ENCODE measurements around the gene MLIP. TPM values are rescaled to one million over a fixed set of nuclear protein-coding genes. Genes with fewer than 3 reads are reported as not detected.

Gene MLIP
- total and polyA plus RNA-seq, 2 experiments from 2014 or later: not detected

DNA sequence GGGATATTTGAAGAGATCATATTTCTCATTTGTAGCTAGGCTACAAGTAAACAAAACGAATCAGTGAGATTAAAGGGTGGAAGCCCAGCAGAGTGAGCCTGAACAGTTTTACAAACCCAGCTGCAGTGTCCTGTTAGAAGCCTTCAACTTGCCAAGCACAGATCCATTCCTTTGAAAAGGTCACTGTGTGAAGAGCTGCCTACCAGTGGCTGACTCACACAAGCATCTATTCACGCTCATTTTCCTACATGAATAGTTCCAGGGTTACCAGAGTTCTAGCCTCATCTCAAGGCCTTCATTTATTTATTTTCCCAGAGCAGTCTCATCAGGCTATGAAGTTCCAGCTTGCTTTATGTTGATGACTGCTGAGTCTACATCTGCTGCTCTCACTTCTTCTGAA lies 25.7 kb upstream of the MLIP start:
- no peaks in the 10 kb centered on the region for H3F3A ChIP-seq (replicated peaks; ENCODE audit: low read depth)
- H3K27me3 Mint-ChIP-seq (ENCODE audit: insufficient read depth, low read depth, poor library complexity): no peaks in the 10 kb centered on the region
- no peak overlapping the region for H3K27ac Mint-ChIP-seq
- H3K27ac ChIP-seq (ENCODE audit: low read depth): no peak overlapping the region
- no peak for TF ChIP-seq ZNF114 (CRISPR knock-in tag; IDR thresholded peaks at IDR 0.05)
- TF ChIP-seq, protein P1, sequence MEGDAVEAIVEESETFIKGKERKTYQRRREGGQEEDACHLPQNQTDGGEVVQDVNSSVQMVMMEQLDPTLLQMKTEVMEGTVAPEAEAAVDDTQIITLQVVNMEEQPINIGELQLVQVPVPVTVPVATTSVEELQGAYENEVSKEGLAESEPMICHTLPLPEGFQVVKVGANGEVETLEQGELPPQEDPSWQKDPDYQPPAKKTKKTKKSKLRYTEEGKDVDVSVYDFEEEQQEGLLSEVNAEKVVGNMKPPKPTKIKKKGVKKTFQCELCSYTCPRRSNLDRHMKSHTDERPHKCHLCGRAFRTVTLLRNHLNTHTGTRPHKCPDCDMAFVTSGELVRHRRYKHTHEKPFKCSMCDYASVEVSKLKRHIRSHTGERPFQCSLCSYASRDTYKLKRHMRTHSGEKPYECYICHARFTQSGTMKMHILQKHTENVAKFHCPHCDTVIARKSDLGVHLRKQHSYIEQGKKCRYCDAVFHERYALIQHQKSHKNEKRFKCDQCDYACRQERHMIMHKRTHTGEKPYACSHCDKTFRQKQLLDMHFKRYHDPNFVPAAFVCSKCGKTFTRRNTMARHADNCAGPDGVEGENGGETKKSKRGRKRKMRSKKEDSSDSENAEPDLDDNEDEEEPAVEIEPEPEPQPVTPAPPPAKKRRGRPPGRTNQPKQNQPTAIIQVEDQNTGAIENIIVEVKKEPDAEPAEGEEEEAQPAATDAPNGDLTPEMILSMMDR (conservative IDR thresholded peaks at IDR 0.05; ENCODE audit: low read depth in 2 of 2): no peak
- no peak for TF ChIP-seq STAT1 (IDR thresholded peaks at IDR 0.05; ENCODE audit: unreplicated experiment)
- no peak for TF ChIP-seq EZH2 (IDR thresholded peaks at IDR 0.05; ENCODE audit: low read depth, unreplicated experiment)
- no peak for TF ChIP-seq POLR2AphosphoS5 (IDR thresholded peaks at IDR 0.05; ENCODE audit: low read depth)
- TF ChIP-seq JUNB (IDR thresholded peaks at IDR 0.05; ENCODE audit: unreplicated experiment): no peak
- no peaks in the 10 kb centered on the region for H3K79me2 ChIP-seq (replicated peaks; ENCODE audit: insufficient read depth)
- ATAC-seq: no peak
- H3K9me3 Mint-ChIP-seq: no peaks in the 10 kb centered on the region
- no peaks in the 10 kb centered on the region for H3K36me3 ChIP-seq (ENCODE audit: insufficient read depth)
- no peak overlapping the region for H2AFZ ChIP-seq
- no peaks in the 10 kb centered on the region for H3K4me1 Mint-ChIP-seq
- H3K4me3 Mint-ChIP-seq: no peak overlapping the region
- H4K20me1 ChIP-seq (replicated peaks; ENCODE audit: insufficient read depth): no peaks in the 10 kb centered on the region
- H3K36me3 Mint-ChIP-seq (ENCODE audit: low read depth): no peaks in the 10 kb centered on the region
- DNase-seq (ENCODE audit: low spot score): no peak
- no peaks in the 10 kb centered on the region for H3K27me3 ChIP-seq (ENCODE audit: insufficient read depth)
- H3K4me2 ChIP-seq: no peak overlapping the region
- no peak overlapping the region for H3K4me3 ChIP-seq
- no peaks in the 10 kb centered on the region for H3K4me1 ChIP-seq (ENCODE audit: insufficient read depth)
- no peaks in the 10 kb centered on the region; the same call in 1 of the 2 replicates for H3K9me2 ChIP-seq (ENCODE audit: insufficient read depth)

DNA sequence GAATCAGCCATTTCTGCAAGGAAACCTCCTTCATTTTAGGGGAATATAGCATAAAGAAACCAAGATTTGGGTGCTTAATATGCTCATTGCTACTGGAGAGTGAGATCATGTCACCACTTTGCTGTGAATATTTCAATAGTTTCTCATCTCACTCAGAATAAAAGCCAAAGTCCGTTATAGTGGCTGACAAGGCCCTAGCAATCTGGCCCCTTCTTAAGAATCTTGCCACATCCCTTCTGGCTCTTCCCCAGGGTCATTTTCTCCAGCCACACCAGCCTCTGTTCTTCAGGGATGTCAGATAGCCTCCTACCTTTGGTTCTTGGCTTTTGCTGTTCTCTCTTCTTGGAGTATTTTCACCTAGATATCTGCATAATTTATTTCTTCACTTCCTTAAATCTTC lies 24.8 kb upstream of the MLIP start:
- Histone ChIP-seq H3K4me3 (no peak overlapping the region), H3K4me2 (no peak overlapping the region), H2AFZ (no peak overlapping the region), H3K27ac (ENCODE audit: low read depth) (no peak overlapping the region), H3K9me2 (ENCODE audit: insufficient read depth) (no peaks in the 10 kb centered on the region; the same call in 1 of the 2 replicates), H4K20me1 (replicated peaks; ENCODE audit: insufficient read depth) (no peaks in the 10 kb centered on the region), H3K4me1 (ENCODE audit: insufficient read depth) (no peaks in the 10 kb centered on the region), H3K27me3 (ENCODE audit: insufficient read depth) (no peaks in the 10 kb centered on the region), H3K36me3 (ENCODE audit: insufficient read depth) (no peaks in the 10 kb centered on the region), H3F3A (replicated peaks; ENCODE audit: low read depth) (no peaks in the 10 kb centered on the region), H3K79me2 (replicated peaks; ENCODE audit: insufficient read depth) (no peaks in the 10 kb centered on the region)
- H3K4me1 Mint-ChIP-seq: no peaks in the 10 kb centered on the region
- no peak overlapping the region for H3K4me3 Mint-ChIP-seq
- no peaks in the 10 kb centered on the region for H3K9me3 Mint-ChIP-seq
- no peak for ATAC-seq
- H3K27ac Mint-ChIP-seq: no peak overlapping the region
- no peaks in the 10 kb centered on the region for H3K36me3 Mint-ChIP-seq (ENCODE audit: low read depth)
- H3K27me3 Mint-ChIP-seq (ENCODE audit: insufficient read depth, low read depth, poor library complexity): no peaks in the 10 kb centered on the region
- no peak for DNase-seq (ENCODE audit: low spot score)
- no peak for TF ChIP-seq STAT1 (IDR thresholded peaks at IDR 0.05; ENCODE audit: unreplicated experiment)
- no peak for TF ChIP-seq EZH2 (IDR thresholded peaks at IDR 0.05; ENCODE audit: low read depth, unreplicated experiment)
- no peak for TF ChIP-seq ZNF331 (CRISPR knock-in tag; IDR thresholded peaks at IDR 0.05; ENCODE audit: low read depth)
- TF ChIP-seq EZH2phosphoT487 (IDR thresholded peaks at IDR 0.05; ENCODE audit: unreplicated experiment): no peak
- no peak for TF ChIP-seq REST (IDR thresholded peaks at IDR 0.05; ENCODE audit: unreplicated experiment)
- TF ChIP-seq NANOG (IDR thresholded peaks at IDR 0.05; ENCODE audit: borderline replicate concordance): no peak
- no peak for TF ChIP-seq ZNF114 (CRISPR knock-in tag; IDR thresholded peaks at IDR 0.05)
- TF ChIP-seq, protein P2, sequence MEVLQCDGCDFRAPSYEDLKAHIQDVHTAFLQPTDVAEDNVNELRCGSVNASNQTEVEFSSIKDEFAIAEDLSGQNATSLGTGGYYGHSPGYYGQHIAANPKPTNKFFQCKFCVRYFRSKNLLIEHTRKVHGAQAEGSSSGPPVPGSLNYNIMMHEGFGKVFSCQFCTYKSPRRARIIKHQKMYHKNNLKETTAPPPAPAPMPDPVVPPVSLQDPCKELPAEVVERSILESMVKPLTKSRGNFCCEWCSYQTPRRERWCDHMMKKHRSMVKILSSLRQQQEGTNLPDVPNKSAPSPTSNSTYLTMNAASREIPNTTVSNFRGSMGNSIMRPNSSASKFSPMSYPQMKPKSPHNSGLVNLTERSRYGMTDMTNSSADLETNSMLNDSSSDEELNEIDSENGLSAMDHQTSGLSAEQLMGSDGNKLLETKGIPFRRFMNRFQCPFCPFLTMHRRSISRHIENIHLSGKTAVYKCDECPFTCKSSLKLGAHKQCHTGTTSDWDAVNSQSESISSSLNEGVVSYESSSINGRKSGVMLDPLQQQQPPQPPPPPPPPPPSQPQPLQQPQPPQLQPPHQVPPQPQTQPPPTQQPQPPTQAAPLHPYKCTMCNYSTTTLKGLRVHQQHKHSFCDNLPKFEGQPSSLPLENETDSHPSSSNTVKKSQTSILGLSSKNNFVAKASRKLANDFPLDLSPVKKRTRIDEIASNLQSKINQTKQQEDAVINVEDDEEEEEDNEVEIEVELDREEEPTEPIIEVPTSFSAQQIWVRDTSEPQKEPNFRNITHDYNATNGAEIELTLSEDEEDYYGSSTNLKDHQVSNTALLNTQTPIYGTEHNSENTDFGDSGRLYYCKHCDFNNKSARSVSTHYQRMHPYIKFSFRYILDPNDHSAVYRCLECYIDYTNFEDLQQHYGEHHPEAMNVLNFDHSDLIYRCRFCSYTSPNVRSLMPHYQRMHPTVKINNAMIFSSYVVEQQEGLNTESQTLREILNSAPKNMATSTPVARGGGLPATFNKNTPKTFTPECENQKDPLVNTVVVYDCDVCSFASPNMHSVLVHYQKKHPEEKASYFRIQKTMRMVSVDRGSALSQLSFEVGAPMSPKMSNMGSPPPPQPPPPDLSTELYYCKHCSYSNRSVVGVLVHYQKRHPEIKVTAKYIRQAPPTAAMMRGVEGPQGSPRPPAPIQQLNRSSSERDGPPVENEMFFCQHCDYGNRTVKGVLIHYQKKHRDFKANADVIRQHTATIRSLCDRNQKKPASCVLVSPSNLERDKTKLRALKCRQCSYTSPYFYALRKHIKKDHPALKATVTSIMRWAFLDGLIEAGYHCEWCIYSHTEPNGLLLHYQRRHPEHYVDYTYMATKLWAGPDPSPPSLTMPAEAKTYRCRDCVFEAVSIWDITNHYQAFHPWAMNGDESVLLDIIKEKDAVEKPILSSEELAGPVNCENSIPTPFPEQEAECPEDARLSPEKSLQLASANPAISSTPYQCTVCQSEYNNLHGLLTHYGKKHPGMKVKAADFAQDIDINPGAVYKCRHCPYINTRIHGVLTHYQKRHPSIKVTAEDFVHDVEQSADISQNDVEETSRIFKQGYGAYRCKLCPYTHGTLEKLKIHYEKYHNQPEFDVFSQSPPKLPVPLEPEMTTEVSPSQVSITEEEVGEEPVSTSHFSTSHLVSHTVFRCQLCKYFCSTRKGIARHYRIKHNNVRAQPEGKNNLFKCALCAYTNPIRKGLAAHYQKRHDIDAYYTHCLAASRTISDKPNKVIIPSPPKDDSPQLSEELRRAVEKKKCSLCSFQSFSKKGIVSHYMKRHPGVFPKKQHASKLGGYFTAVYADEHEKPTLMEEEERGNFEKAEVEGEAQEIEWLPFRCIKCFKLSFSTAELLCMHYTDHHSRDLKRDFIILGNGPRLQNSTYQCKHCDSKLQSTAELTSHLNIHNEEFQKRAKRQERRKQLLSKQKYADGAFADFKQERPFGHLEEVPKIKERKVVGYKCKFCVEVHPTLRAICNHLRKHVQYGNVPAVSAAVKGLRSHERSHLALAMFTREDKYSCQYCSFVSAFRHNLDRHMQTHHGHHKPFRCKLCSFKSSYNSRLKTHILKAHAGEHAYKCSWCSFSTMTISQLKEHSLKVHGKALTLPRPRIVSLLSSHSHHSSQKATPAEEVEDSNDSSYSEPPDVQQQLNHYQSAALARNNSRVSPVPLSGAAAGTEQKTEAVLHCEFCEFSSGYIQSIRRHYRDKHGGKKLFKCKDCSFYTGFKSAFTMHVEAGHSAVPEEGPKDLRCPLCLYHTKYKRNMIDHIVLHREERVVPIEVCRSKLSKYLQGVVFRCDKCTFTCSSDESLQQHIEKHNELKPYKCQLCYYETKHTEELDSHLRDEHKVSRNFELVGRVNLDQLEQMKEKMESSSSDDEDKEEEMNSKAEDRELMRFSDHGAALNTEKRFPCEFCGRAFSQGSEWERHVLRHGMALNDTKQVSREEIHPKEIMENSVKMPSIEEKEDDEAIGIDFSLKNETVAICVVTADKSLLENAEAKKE (CRISPR knock-in tag; IDR thresholded peaks at IDR 0.05): no peak
